Hepatocyte (in vitro differentiated cells): ENCODE results near the gene SLC10A3.

Experiments
- CTCF ChIP-seq: fragments of 200-600 bp; sonication (generic); IDR thresholded peaks from 2 replicates; pipeline ENCODE4 v1.5.1; 2016; ENCODE audit warnings: antibody characterized with exemption, mild to moderate bottlenecking; ENCODE audit not compliant: poor library complexity
- EZH2 ChIP-seq: fragments of 200-600 bp; sonication (generic); IDR thresholded peaks from 2 replicates; pipeline ENCODE4 v1.6.1; 2016; ENCODE audit warnings: antibody characterized with exemption, mild to moderate bottlenecking, borderline replicate concordance
- EZH2phosphoT487 ChIP-seq: fragments of 200-600 bp; sonication (generic); IDR thresholded peaks from one replicate; pipeline ENCODE4 v1.6.1; 2018; ENCODE audit warnings: antibody characterized with exemption, mild to moderate bottlenecking, low read depth, moderate library complexity; ENCODE audit not compliant: unreplicated experiment, severe bottlenecking

- TF ChIP-seq CTCF (no peak), EZH2 (no peak), EZH2phosphoT487 (no peak)
Observed at GRCh38 chrX:154506483-154507332, 16.3 kb upstream of the SLC10A3 start.
